ENCODE data around the gene RPL14. TPM values are rescaled to one million over a fixed set of nuclear protein-coding genes. Genes with fewer than 3 reads are reported as not detected.

RPL14 gene
- total RNA-seq, 2 experiments from 2014 or later = 3,546 to 3,721 TPM

DNA sequence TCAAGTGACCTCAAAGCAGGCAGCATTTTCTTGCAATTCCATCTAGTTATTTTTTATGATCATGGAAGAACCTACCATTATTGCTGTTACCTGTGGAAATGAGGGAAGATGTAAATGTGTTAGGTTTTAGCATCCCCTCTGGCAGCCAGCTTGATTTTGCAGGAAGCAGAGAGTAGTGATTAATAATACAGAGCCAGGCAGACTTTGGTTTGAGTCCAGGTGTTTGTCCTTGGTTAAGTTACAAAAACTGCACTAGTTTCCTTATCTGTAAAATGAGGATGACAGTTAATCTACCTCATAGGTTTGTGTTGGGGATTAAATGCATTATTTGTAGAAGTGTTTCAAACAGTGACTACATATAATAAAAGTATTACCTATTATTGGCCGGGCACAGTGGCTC is 60.9 kb downstream of the RPL14 start:
- ChIA-PET POLR2A (no interaction called here), CTCF (no interaction called here)
- H3K27me3 Mint-ChIP-seq = no peaks in the 10 kb centered on the region
- no peak overlapping the region for H3K4me3 Mint-ChIP-seq
- no peaks in the 10 kb centered on the region for H3K4me1 Mint-ChIP-seq (ENCODE audit: low read depth)
- H3K9me3 Mint-ChIP-seq = no peaks in the 10 kb centered on the region
- peaks cover 33% of the 10 kb centered on the region for H3K36me3 Mint-ChIP-seq (ENCODE audit: low read depth)
- Histone ChIP-seq H3K36me3 (ENCODE audit: insufficient read depth, low read length) (peaks cover 11% of the 10 kb centered on the region), H3K27ac (ENCODE audit: low read depth in 1 of 2, low read length in 2 of 2) (no peak overlapping the region), H3K4me1 (ENCODE audit: insufficient read depth, low read length) (no peaks in the 10 kb centered on the region), H3K9me3 (ENCODE audit: control insufficient read depth in 1 of 2, insufficient read depth in 1 of 2, low read length in 2 of 2) (no peaks in the 10 kb centered on the region), H3K4me3 (ENCODE audit: low read length) (no peak overlapping the region), H3K27me3 (ENCODE audit: control insufficient read depth in 1 of 2, insufficient read depth in 2 of 2, low read length in 2 of 2) (no peaks in the 10 kb centered on the region)
- no peak for TF ChIP-seq CTCF (IDR thresholded peaks at IDR 0.05)
- DNase-seq (no peak), ATAC-seq (ENCODE audit: poor library complexity) (no peak)
- intact Hi-C loops (cut with DNase I, micrococcal nuclease) = no loop called here
- H3K27ac Mint-ChIP-seq = no peak overlapping the region

Other genes starting within 250 kb of the RPL14 start
- gene EIF1B, start 147.6 kb upstream of the RPL14 start, total RNA-seq = 100 to 1,000 TPM; 112 to 120 TPM
- not detected for gene ENTPD3, start 70.2 kb upstream of the RPL14 start, total RNA-seq
- gene ZNF619, start 19.8 kb downstream of the RPL14 start, total RNA-seq = 1 to 10 TPM; 2.6 to 2.9 TPM
- 1 to 10 TPM in 1 of 2 experiments, under 1 TPM in 1; 0.82 to 1.0 TPM for gene ZNF620, start 48.7 kb downstream of the RPL14 start, total RNA-seq
- gene ZNF621, start 67.6 kb downstream of the RPL14 start, total RNA-seq = 1 to 10 TPM; 8.6 to 8.8 TPM

Measured in CD4-positive, alpha-beta T cell (primary cell).